Adrenal gland (tissue), 12 donors: ENCODE results near the gene AKAP10. TPM values are rescaled to one million over a fixed set of nuclear protein-coding genes. Genes with fewer than 3 reads are reported as not detected.
"Not testable (repeated sequence)": the region's sequence is repeated elsewhere in the genome, so short reads cannot be mapped to it uniquely, and the experiment has no call there.

Experiments
- DNase-seq, 7 donors: peaks; one replicate each; pipeline ENCODE4 v3.0.0-alpha.2; 2019 to 2020
- H3K27ac ChIP-seq, 5 donors: fragments of 200-600 bp; sonication (generic) in 4 of 5; 1 replicate in 3 of 5; 2 replicates in 2 of 5; pipeline versions ENCODE4 v1.5.1 to v1.8.0; 2016 to 2020; ENCODE audit warnings: mild to moderate bottlenecking in 1 of 5
- H3K27me3 ChIP-seq: fragments of 200-600 bp; 2 replicates; pipeline ENCODE4 v1.8.0; 2021
- H3K36me3 ChIP-seq, 2 donors: fragments of 200-600 bp; replicated peaks in 1 of 2; 1 replicate in 1 of 2; 2 replicates in 1 of 2; pipeline versions ENCODE4 v1.5.1 to v1.8.0; 2018 to 2022
- H3K4me1 ChIP-seq, 2 donors: fragments of 200-600 bp; replicated peaks in 1 of 2; 1 replicate in 1 of 2; 2 replicates in 1 of 2; pipeline versions ENCODE4 v1.5.1 to v1.8.0; 2018 to 2021
- H3K4me3 ChIP-seq, 4 donors: fragments of 200-600 bp; sonication (generic) in 3 of 4; one replicate each; pipeline ENCODE4 v1.5.1; 2016 to 2018
- H3K9me3 ChIP-seq, 3 donors: fragments of 200-600 bp; sonication (generic) in 1 of 3; replicated peaks in 1 of 3; 1 replicate in 2 of 3; 2 replicates in 1 of 3; pipeline versions ENCODE4 v1.5.1 to v1.8.0; 2016 to 2021
- CTCF ChIP-seq, 6 experiments: fragments of 450-650 bp in 4 of 6; fragments of 200-600 bp in 2 of 6; sonication (generic) in 1 of 6; IDR thresholded peaks; 1 replicate in 5 of 6; 2 replicates in 1 of 6; pipeline versions ENCODE4 v1.5.1 to v1.8.0; 2016 to 2021; ENCODE audit warnings: antibody characterized with exemption in 6 of 6, mild to moderate bottlenecking in 2 of 6, moderate library complexity in 1 of 6
- POLR2A ChIP-seq, 2 donors: fragments of 450-650 bp; IDR thresholded peaks; one replicate each; pipeline ENCODE4 v1.6.1; 2017; ENCODE audit warnings: antibody characterized with exemption in 2 of 2, mild to moderate bottlenecking in 2 of 2, moderate library complexity in 1 of 2
- WGBS, 4 donors: extraction: QIAGEN DNeasy Blood & Tissue Kit in 2 of 4; methylation state at CpG; one replicate each; pipeline versions ENCODE4 v1.1.5 to v1.1.7; 2013 to 2017; 5-methylcytosine and 5-hydroxymethylcytosine counted together
- intact Hi-C, 2 donors: fragments of 100-400 bp; cut with DNase I; formaldehyde crosslinking; loops; one replicate each; pipeline versions ENCODE4 v1.14.1 to v1.15.0; 2022 to 2023
- polyA plus RNA-seq, 3 donors: library from polyadenylated mRNA; stranded (reverse); fragments of 200-250 nt in 2 of 3; fragments of 350-450 nt in 1 of 3; fragmentation: Illumina TruSeq in 1 of 3; extraction: RNeasy Lipid Tissue Mini Kit (QIAGEN cat#74804) in 1 of 3; gene quantifications; one replicate each; pipeline ENCODE4 v1.2.3, GENCODE V29; 2013 to 2014
- total RNA-seq, 9 donors: library from RNA; depleted of rRNA in 4 of 9; stranded (reverse); fragments of >200 nt in 4 of 9; fragments of 120-200 nt in 1 of 9; fragmentation: NEBNext Ultra II Directional in 1 of 9; extraction: Animal tissue kit (Norgen Biotek cat#: 25700) in 1 of 9; gene quantifications; one replicate each; pipeline versions ENCODE4 v1.1.0 to v1.2.4, GENCODE V29; 2013 to 2023
- donor health status: healthy with polysubstance abuse.
- donor health status: Bipolar disorder and iron deficiency.
- donor health status: DM: yes; HTN: yes; CAD: no.
- donor health status: DM: no; HTN: no; CAD: no.
- donor health status: DM: no; HTN: no; CAD: no.
- donor health status: DM: yes; HTN: yes; CAD: no.

AKAP10 gene
- total and polyA plus RNA-seq, 12 donors: 8.1 to 52.7 (median 33.2) TPM

GRCh38 chr17:19867329-19868078, 110.1 kb downstream of the AKAP10 start, which contains the start of gene ULK2:
Gene ULK2 (minus strand): TSS chr17:19867936. CDS start chr17:19867417, 519 bp downstream.
- Histone ChIP-seq H3K4me3 (peak within 1 kb of the TSS; percentile 46 to 72 (median 66)), H3K4me1 (peaks cover 0 to 26% of the 10 kb centered on the region in 2 donors), H3K27me3 (no peaks in the 10 kb centered on the region), H3K27ac (peak within 1 kb of the TSS in 4 of 5 donors; percentile 66 to 89 (median 86)), H3K36me3 (no peaks in the 10 kb centered on the region), H3K9me3 (no peaks in the 10 kb centered on the region)
- TF ChIP-seq CTCF (IDR thresholded peaks at IDR 0.05) (peak in 2 of 6 experiments; percentile 39 to 43), POLR2A (IDR thresholded peaks at IDR 0.05) (peak; percentile 85 to 87)
- DNase-seq: peak; percentile 56 to 71 (median 63)
- intact Hi-C loops: no loop called here
- 1 to 3% (median 1%) methylated on average over 21 to 111 of the region's 111 CpGs; no CpG with 5 or more reads in 1 of the 4 donors for WGBS, 4 donors

- no peak for TF ChIP-seq POLR2A (IDR thresholded peaks at IDR 0.05)
- peak in 4 of 6 experiments; percentile 10 to 36 (median 21) for TF ChIP-seq CTCF (IDR thresholded peaks at IDR 0.05)
- peak overlapping the region; percentile 46 to 72 (median 66) for H3K4me3 ChIP-seq
- peak; percentile 67 to 82 (median 71) for DNase-seq
- H3K27ac ChIP-seq: peak overlapping the region in 4 of 5 donors; percentile 66 to 89 (median 86)
- H3K36me3 ChIP-seq: no peaks in the 10 kb centered on the region
- no peaks in the 10 kb centered on the region for H3K9me3 ChIP-seq
- 0 to 1% (median 0%) methylated on average over 12 to 27 of the region's 27 CpGs; no CpG with 5 or more reads in 1 of the 4 donors for WGBS, 4 donors
- intact Hi-C loops: no loop called here
- peaks cover 0 to 26% of the 10 kb centered on the region in 2 donors for H3K4me1 ChIP-seq
- no peaks in the 10 kb centered on the region for H3K27me3 ChIP-seq
Observed at GRCh38 chr17:19867079-19867328, 110.6 kb downstream of the AKAP10 start.

GRCh38 chr17:19865021-19865420, 112.6 kb downstream of the AKAP10 start:
- no peaks in the 10 kb centered on the region for H3K27me3 ChIP-seq
- intact Hi-C loops: no loop called here
- TF ChIP-seq CTCF (IDR thresholded peaks at IDR 0.05) (no peak), POLR2A (IDR thresholded peaks at IDR 0.05) (no peak)
- H3K9me3 ChIP-seq: no peaks in the 10 kb centered on the region
- peaks cover 0 to 10% of the 10 kb centered on the region in 2 donors for H3K36me3 ChIP-seq
- no peak for DNase-seq
- no peak overlapping the region for H3K27ac ChIP-seq
- no peak overlapping the region for H3K4me3 ChIP-seq
- peaks cover 0 to 26% of the 10 kb centered on the region in 2 donors for H3K4me1 ChIP-seq
- WGBS, 4 donors: 88 to 91% (median 90%) methylated on average over 3 of the region's 3 CpGs

- H3K27ac ChIP-seq, H3K9me3 ChIP-seq, H3K4me3 ChIP-seq, H3K4me1 ChIP-seq, H3K27me3 ChIP-seq, intact Hi-C loops: not testable (repeated sequence)
- DNase-seq: peak in 1 of 7 donors; percentile 6
- peaks cover 0 to 11% of the 10 kb centered on the region in 2 donors for H3K36me3 ChIP-seq
- WGBS, 4 donors: 95 to 97% (median 96%) methylated on average over 9 of the region's 9 CpGs
Observed at GRCh38 chr17:19860647-19861177, 116.9 kb downstream of the AKAP10 start.
